Stimulated activated naive CD8-positive, alpha-beta T cell treated with anti-CD3 and anti-CD28 coated beads, Interleukin-15, Interleukin-2, amounts not matched to agents 100 ng/mL and 50 ng/mL, for 24 hours (primary cell): ENCODE results near the gene APCDD1L.

Experiments
- H3K27ac Mint-ChIP-seq: one replicate; pipeline ENCODE4 v1.8.0; 2021; ENCODE audit warnings: mild to moderate bottlenecking, mixed read lengths
- H3K27me3 Mint-ChIP-seq: one replicate; pipeline ENCODE4 v1.8.0; 2021; ENCODE audit warnings: mixed read lengths
- H3K36me3 Mint-ChIP-seq: one replicate; pipeline ENCODE4 v1.8.0; 2021; ENCODE audit warnings: low read depth, mixed read lengths
- H3K4me1 Mint-ChIP-seq: one replicate; pipeline ENCODE4 v1.8.0; 2021; ENCODE audit warnings: low read depth, mixed read lengths
- H3K4me3 Mint-ChIP-seq: one replicate; pipeline ENCODE4 v1.8.0; 2021; ENCODE audit warnings: mild to moderate bottlenecking, mixed read lengths
- H3K9me3 Mint-ChIP-seq: one replicate; pipeline ENCODE4 v1.8.0; 2021; ENCODE audit warnings: mixed read lengths

Gene APCDD1L

GRCh38 chr20:58459058-58459750 is 56.0 kb downstream of the APCDD1L start:
- Mint-ChIP-seq H3K4me1 (peaks cover 11% of the 10 kb centered on the region), H3K4me3 (no peak overlapping the region), H3K9me3 (peaks cover 8% of the 10 kb centered on the region), H3K27ac (peak overlapping the region; percentile 59), H3K36me3 (peaks cover 14% of the 10 kb centered on the region), H3K27me3 (no peaks in the 10 kb centered on the region)

GRCh38 chr20:58458342-58459057 is 56.7 kb downstream of the APCDD1L start:
- Mint-ChIP-seq H3K27ac (no peak overlapping the region), H3K27me3 (no peaks in the 10 kb centered on the region), H3K9me3 (peaks cover 12% of the 10 kb centered on the region), H3K4me1 (peaks cover 11% of the 10 kb centered on the region), H3K4me3 (no peak overlapping the region), H3K36me3 (peaks cover 18% of the 10 kb centered on the region)

GRCh38 chr20:58457083-58457695 is 58.0 kb downstream of the APCDD1L start:
- H3K27ac Mint-ChIP-seq, result no peak overlapping the region
- peaks cover 11% of the 10 kb centered on the region for H3K4me1 Mint-ChIP-seq
- H3K4me3 Mint-ChIP-seq, result no peak overlapping the region
- H3K9me3 Mint-ChIP-seq, result peaks cover 12% of the 10 kb centered on the region
- H3K27me3 Mint-ChIP-seq, result no peaks in the 10 kb centered on the region
- peaks cover 18% of the 10 kb centered on the region for H3K36me3 Mint-ChIP-seq

GRCh38 chr20:58454460-58454859 is 60.7 kb downstream of the APCDD1L start:
- Mint-ChIP-seq H3K27me3 (no peaks in the 10 kb centered on the region), H3K36me3 (peaks cover 28% of the 10 kb centered on the region), H3K4me3 (no peak overlapping the region), H3K9me3 (peaks cover 12% of the 10 kb centered on the region), H3K4me1 (peaks cover 11% of the 10 kb centered on the region), H3K27ac (no peak overlapping the region)

- Mint-ChIP-seq H3K36me3 (peaks cover 37% of the 10 kb centered on the region), H3K9me3 (peaks cover 12% of the 10 kb centered on the region), H3K27me3 (no peaks in the 10 kb centered on the region), H3K4me1 (peaks cover 3% of the 10 kb centered on the region), H3K4me3 (no peak overlapping the region), H3K27ac (no peak overlapping the region)
Observed at GRCh38 chr20:58453391-58453790, 61.8 kb downstream of the APCDD1L start.

GRCh38 chr20:58452667-58453255 is 62.4 kb downstream of the APCDD1L start:
- Mint-ChIP-seq H3K27ac (peak overlapping the region; percentile 19), H3K4me3 (no peak overlapping the region), H3K27me3 (no peaks in the 10 kb centered on the region), H3K9me3 (peaks cover 12% of the 10 kb centered on the region), H3K4me1 (no peaks in the 10 kb centered on the region), H3K36me3 (peaks cover 43% of the 10 kb centered on the region)

GRCh38 chr20:58450254-58450653 is 64.9 kb downstream of the APCDD1L start:
- peaks cover 12% of the 10 kb centered on the region for H3K9me3 Mint-ChIP-seq
- peak overlapping the region; percentile 9 for H3K27ac Mint-ChIP-seq
- H3K27me3 Mint-ChIP-seq, result no peaks in the 10 kb centered on the region
- H3K4me3 Mint-ChIP-seq, result no peak overlapping the region
- H3K4me1 Mint-ChIP-seq, result no peaks in the 10 kb centered on the region
- peaks cover 48% of the 10 kb centered on the region for H3K36me3 Mint-ChIP-seq

- H3K9me3 Mint-ChIP-seq, result peaks cover 10% of the 10 kb centered on the region
- peaks cover 2% of the 10 kb centered on the region for H3K4me1 Mint-ChIP-seq
- no peak overlapping the region for H3K27ac Mint-ChIP-seq
- H3K4me3 Mint-ChIP-seq, result no peak overlapping the region
- no peaks in the 10 kb centered on the region for H3K27me3 Mint-ChIP-seq
- peaks cover 48% of the 10 kb centered on the region for H3K36me3 Mint-ChIP-seq
Observed at GRCh38 chr20:58449681-58450221, 65.4 kb downstream of the APCDD1L start.

- Mint-ChIP-seq H3K27me3 (no peaks in the 10 kb centered on the region), H3K9me3 (peaks cover 2% of the 10 kb centered on the region), H3K4me1 (peaks cover 9% of the 10 kb centered on the region), H3K27ac (no peak overlapping the region), H3K4me3 (no peak overlapping the region), H3K36me3 (peaks cover 48% of the 10 kb centered on the region)
Observed at GRCh38 chr20:58448958-58449357, 66.2 kb downstream of the APCDD1L start.

GRCh38 chr20:58447511-58448391 is 67.4 kb downstream of the APCDD1L start:
- Mint-ChIP-seq H3K4me3 (no peak overlapping the region), H3K27ac (no peak overlapping the region), H3K4me1 (peaks cover 13% of the 10 kb centered on the region), H3K27me3 (no peaks in the 10 kb centered on the region), H3K9me3 (no peaks in the 10 kb centered on the region), H3K36me3 (peaks cover 55% of the 10 kb centered on the region)

- Mint-ChIP-seq H3K27me3 (no peaks in the 10 kb centered on the region), H3K27ac (no peak overlapping the region), H3K9me3 (no peaks in the 10 kb centered on the region), H3K36me3 (peaks cover 61% of the 10 kb centered on the region), H3K4me1 (peaks cover 14% of the 10 kb centered on the region), H3K4me3 (no peak overlapping the region)
Observed at GRCh38 chr20:58446960-58447265, 68.3 kb downstream of the APCDD1L start.

GRCh38 chr20:58446264-58446959 is 68.8 kb downstream of the APCDD1L start:
- H3K27me3 Mint-ChIP-seq, result no peaks in the 10 kb centered on the region
- H3K36me3 Mint-ChIP-seq, result peaks cover 66% of the 10 kb centered on the region
- H3K4me3 Mint-ChIP-seq, result no peak overlapping the region
- H3K27ac Mint-ChIP-seq, result no peak overlapping the region
- H3K9me3 Mint-ChIP-seq, result no peaks in the 10 kb centered on the region
- H3K4me1 Mint-ChIP-seq, result peaks cover 19% of the 10 kb centered on the region

GRCh38 chr20:58444746-58445255 is 70.4 kb downstream of the APCDD1L start:
- Mint-ChIP-seq H3K36me3 (peaks cover 69% of the 10 kb centered on the region), H3K9me3 (no peaks in the 10 kb centered on the region), H3K27me3 (no peaks in the 10 kb centered on the region), H3K4me1 (peaks cover 34% of the 10 kb centered on the region), H3K27ac (peak overlapping the region; percentile 89), H3K4me3 (no peak overlapping the region)
